Prostate gland (tissue), 2 donors: ENCODE data around the gene ACOXL.

Source experiments
- POLR2A ChIP-seq: fragments of 450-650 bp; IDR thresholded peaks from one replicate; pipeline ENCODE4 v1.6.1; 2016; ENCODE audit warnings: antibody characterized with exemption, mild to moderate bottlenecking
- POLR2AphosphoS5 ChIP-seq: sonication (generic); formaldehyde crosslinking; IDR thresholded peaks from one replicate; pipeline ENCODE4 v1.6.1; 2017; ENCODE audit warnings: antibody characterized with exemption
- TF ChIP-seq, protein P1 (sequence below), 4 experiments: fragments of 200-600 bp in 2 of 4; fragments of 450-650 bp in 2 of 4; sonication (generic) in 2 of 4; IDR thresholded peaks; 1 replicate in 3 of 4; 2 replicates in 1 of 4; pipeline ENCODE4 v1.5.1; 2016 to 2019; ENCODE audit warnings: antibody characterized with exemption in 4 of 4, mild to moderate bottlenecking in 2 of 4, moderate library complexity in 2 of 4

DNA sequence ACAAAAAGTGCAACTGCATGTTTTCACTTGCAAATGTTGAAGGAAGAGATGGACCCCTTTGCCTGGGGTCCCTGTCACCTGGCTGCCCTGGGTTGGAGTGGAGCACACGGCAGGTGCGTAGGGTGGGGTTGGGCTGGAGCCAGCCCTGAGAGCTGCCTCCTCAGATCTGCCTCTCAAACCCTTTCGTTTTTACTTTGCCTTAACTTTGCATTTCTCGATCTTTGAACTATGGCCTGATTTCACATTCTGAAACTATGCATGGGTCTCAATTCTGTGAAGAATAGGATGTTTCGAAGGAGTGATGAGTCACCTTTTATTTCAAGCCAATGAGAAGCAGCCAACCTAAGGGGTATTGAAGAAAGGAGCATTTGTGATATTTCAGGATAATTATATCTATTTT, 132.8 kb downstream of the ACOXL start:
- TF ChIP-seq, protein P1, sequence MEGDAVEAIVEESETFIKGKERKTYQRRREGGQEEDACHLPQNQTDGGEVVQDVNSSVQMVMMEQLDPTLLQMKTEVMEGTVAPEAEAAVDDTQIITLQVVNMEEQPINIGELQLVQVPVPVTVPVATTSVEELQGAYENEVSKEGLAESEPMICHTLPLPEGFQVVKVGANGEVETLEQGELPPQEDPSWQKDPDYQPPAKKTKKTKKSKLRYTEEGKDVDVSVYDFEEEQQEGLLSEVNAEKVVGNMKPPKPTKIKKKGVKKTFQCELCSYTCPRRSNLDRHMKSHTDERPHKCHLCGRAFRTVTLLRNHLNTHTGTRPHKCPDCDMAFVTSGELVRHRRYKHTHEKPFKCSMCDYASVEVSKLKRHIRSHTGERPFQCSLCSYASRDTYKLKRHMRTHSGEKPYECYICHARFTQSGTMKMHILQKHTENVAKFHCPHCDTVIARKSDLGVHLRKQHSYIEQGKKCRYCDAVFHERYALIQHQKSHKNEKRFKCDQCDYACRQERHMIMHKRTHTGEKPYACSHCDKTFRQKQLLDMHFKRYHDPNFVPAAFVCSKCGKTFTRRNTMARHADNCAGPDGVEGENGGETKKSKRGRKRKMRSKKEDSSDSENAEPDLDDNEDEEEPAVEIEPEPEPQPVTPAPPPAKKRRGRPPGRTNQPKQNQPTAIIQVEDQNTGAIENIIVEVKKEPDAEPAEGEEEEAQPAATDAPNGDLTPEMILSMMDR (IDR thresholded peaks at IDR 0.05) = no peak
- TF ChIP-seq POLR2A = no peak
- no peak for TF ChIP-seq POLR2AphosphoS5
